ENCODE measurements around the gene GP1BB. TPM values are rescaled to one million over a fixed set of nuclear protein-coding genes. Genes with fewer than 3 reads are reported as not detected.
"Not testable (repeated sequence)": the region's sequence is repeated elsewhere in the genome, so short reads cannot be mapped to it uniquely, and the experiment has no call there.

The GP1BB gene
- total RNA-seq, 2 donors from 2014 or later: 6.8 to 60.3 TPM

- WGBS: 97% methylated on average over 14 of the region's 14 CpGs
- Histone ChIP-seq H3K9me3 (no peaks in the 10 kb centered on the region), H3K27me3 (replicated peaks; ENCODE audit: insufficient read depth) (no peaks in the 10 kb centered on the region), H3K4me3 (no peak overlapping the region), H3K27ac (no peak overlapping the region), H3K4me1 (replicated peaks) (no peaks in the 10 kb centered on the region), H3K36me3 (no peaks in the 10 kb centered on the region)
- intact Hi-C loops (cut with DNase I): no loop called here
- TF ChIP-seq POLR2AphosphoS5 (IDR thresholded peaks at IDR 0.05) (no peak), CTCF (IDR thresholded peaks at IDR 0.05) (no peak), POLR2A (IDR thresholded peaks at IDR 0.05) (no peak)
- no peak for DNase-seq (ENCODE audit: low spot score)
Measured at GRCh38 chr22:19693581-19693980, 29.8 kb upstream of the GP1BB start.

GRCh38 chr22:19693981-19694670, 29.2 kb upstream of the GP1BB start:
- DNase-seq (ENCODE audit: low spot score): no peak
- H3K4me1 ChIP-seq (replicated peaks): no peaks in the 10 kb centered on the region
- intact Hi-C loops (cut with DNase I): no loop called here
- 82% methylated on average over 12 of the region's 12 CpGs for WGBS
- no peak overlapping the region for H3K4me3 ChIP-seq
- no peaks in the 10 kb centered on the region for H3K27me3 ChIP-seq (replicated peaks; ENCODE audit: insufficient read depth)
- no peak overlapping the region for H3K27ac ChIP-seq
- H3K36me3 ChIP-seq: no peaks in the 10 kb centered on the region
- no peak for TF ChIP-seq POLR2AphosphoS5 (IDR thresholded peaks at IDR 0.05)
- TF ChIP-seq POLR2A (IDR thresholded peaks at IDR 0.05): no peak
- TF ChIP-seq CTCF (IDR thresholded peaks at IDR 0.05): no peak
- H3K9me3 ChIP-seq: no peaks in the 10 kb centered on the region

- Histone ChIP-seq H3K27me3 (replicated peaks; ENCODE audit: insufficient read depth) (no peaks in the 10 kb centered on the region), H3K4me1 (replicated peaks) (no peaks in the 10 kb centered on the region), H3K9me3 (no peaks in the 10 kb centered on the region), H3K36me3 (no peaks in the 10 kb centered on the region), H3K27ac (no peak overlapping the region), H3K4me3 (no peak overlapping the region)
- TF ChIP-seq CTCF (IDR thresholded peaks at IDR 0.05) (no peak), POLR2AphosphoS5 (IDR thresholded peaks at IDR 0.05) (no peak), POLR2A (IDR thresholded peaks at IDR 0.05) (no peak)
- intact Hi-C loops (cut with DNase I): no loop called here
- no peak for DNase-seq (ENCODE audit: low spot score)
- 92% methylated on average over 13 of the region's 13 CpGs for WGBS
Measured at GRCh38 chr22:19694696-19695095, 28.6 kb upstream of the GP1BB start.

GRCh38 chr22:19696504-19697276, 26.6 kb upstream of the GP1BB start:
- intact Hi-C loops (cut with DNase I): no loop called here

GRCh38 chr22:19697871-19698270, 25.5 kb upstream of the GP1BB start:
- 86% methylated on average over 1 of the region's 1 CpG for WGBS
- H3K4me3 ChIP-seq; DNase-seq (ENCODE audit: low spot score); H3K27ac ChIP-seq; H3K36me3 ChIP-seq; H3K9me3 ChIP-seq; H3K27me3 ChIP-seq (replicated peaks; ENCODE audit: insufficient read depth); intact Hi-C loops (cut with DNase I); H3K4me1 ChIP-seq (replicated peaks): not testable (repeated sequence)

More at GRCh38 chr22:19696504-19697276, 26.6 kb upstream of the GP1BB start:
- 92% methylated on average over 2 of the region's 2 CpGs for WGBS
- no peak for TF ChIP-seq CTCF (IDR thresholded peaks at IDR 0.05)
- no peak for TF ChIP-seq POLR2A (IDR thresholded peaks at IDR 0.05)
- TF ChIP-seq POLR2AphosphoS5 (IDR thresholded peaks at IDR 0.05): no peak
- Histone ChIP-seq H3K27ac (no peak overlapping the region), H3K4me1 (replicated peaks) (no peaks in the 10 kb centered on the region), H3K9me3 (no peaks in the 10 kb centered on the region), H3K36me3 (no peaks in the 10 kb centered on the region), H3K4me3 (no peak overlapping the region), H3K27me3 (replicated peaks; ENCODE audit: insufficient read depth) (no peaks in the 10 kb centered on the region)
- DNase-seq (ENCODE audit: low spot score): no peak

Data from prostate gland (tissue), 2 donors.